ENCODE measurements around the gene SLC6A18.
"Not testable (repeated sequence)": the region's sequence is repeated elsewhere in the genome, so short reads cannot be mapped to it uniquely, and the experiment has no call there.

Gene SLC6A18

GRCh38 chr5:1262381-1262780 is 37.2 kb downstream of the SLC6A18 start:
- Histone ChIP-seq H3K36me3 (ENCODE audit: control insufficient read depth in 2 of 2, insufficient read depth in 2 of 2, low read length in 2 of 2) (no peaks in the 10 kb centered on the region), H3K9ac (ENCODE audit: low read depth in 1 of 2, low read length in 2 of 2) (no peak overlapping the region), H3K27me3 (ENCODE audit: control insufficient read depth in 2 of 2, insufficient read depth in 2 of 2, low read length in 2 of 2) (no peaks in the 10 kb centered on the region), H3K27ac (ENCODE audit: low read depth in 2 of 2, low read length in 2 of 2) (no peak overlapping the region), H3K4me3 (ENCODE audit: low read length in 2 of 2) (no peak overlapping the region), H3K9me3 (ENCODE audit: control insufficient read depth in 2 of 2, low read length in 2 of 2) (no peaks in the 10 kb centered on the region), H3K4me1 (ENCODE audit: control insufficient read depth in 2 of 2, insufficient read depth in 2 of 2, low read length in 2 of 2) (no peaks in the 10 kb centered on the region)

GRCh38 chr5:1264211-1264610 is 39.0 kb downstream of the SLC6A18 start:
- H3K4me3 ChIP-seq (ENCODE audit: low read length in 2 of 2): no peak overlapping the region
- H3K9ac ChIP-seq (ENCODE audit: low read depth in 1 of 2, low read length in 2 of 2): no peak overlapping the region
- no peaks in the 10 kb centered on the region for H3K36me3 ChIP-seq (ENCODE audit: control insufficient read depth in 2 of 2, insufficient read depth in 2 of 2, low read length in 2 of 2)
- no peaks in the 10 kb centered on the region for H3K9me3 ChIP-seq (ENCODE audit: control insufficient read depth in 2 of 2, low read length in 2 of 2)
- no peaks in the 10 kb centered on the region for H3K27me3 ChIP-seq (ENCODE audit: control insufficient read depth in 2 of 2, insufficient read depth in 2 of 2, low read length in 2 of 2)
- no peaks in the 10 kb centered on the region for H3K4me1 ChIP-seq (ENCODE audit: control insufficient read depth in 2 of 2, insufficient read depth in 2 of 2, low read length in 2 of 2)
- H3K27ac ChIP-seq (ENCODE audit: low read depth in 2 of 2, low read length in 2 of 2): no peak overlapping the region

- H3K4me3 ChIP-seq (ENCODE audit: low read length in 2 of 2): no peak overlapping the region
- H3K27me3 ChIP-seq (ENCODE audit: control insufficient read depth in 2 of 2, insufficient read depth in 2 of 2, low read length in 2 of 2): no peaks in the 10 kb centered on the region
- no peaks in the 10 kb centered on the region for H3K4me1 ChIP-seq (ENCODE audit: control insufficient read depth in 2 of 2, insufficient read depth in 2 of 2, low read length in 2 of 2)
- H3K27ac ChIP-seq (ENCODE audit: low read depth in 2 of 2, low read length in 2 of 2): no peak overlapping the region
- no peaks in the 10 kb centered on the region for H3K36me3 ChIP-seq (ENCODE audit: control insufficient read depth in 2 of 2, insufficient read depth in 2 of 2, low read length in 2 of 2)
- H3K9ac ChIP-seq (ENCODE audit: low read depth in 1 of 2, low read length in 2 of 2): no peak overlapping the region
- H3K9me3 ChIP-seq (ENCODE audit: control insufficient read depth in 2 of 2, low read length in 2 of 2): no peaks in the 10 kb centered on the region
Measured at GRCh38 chr5:1265026-1265425, 39.8 kb downstream of the SLC6A18 start.

- no peak overlapping the region for H3K9ac ChIP-seq (ENCODE audit: low read depth in 1 of 2, low read length in 2 of 2)
- H3K4me3 ChIP-seq (ENCODE audit: low read length in 2 of 2): no peak overlapping the region
- H3K9me3 ChIP-seq (ENCODE audit: control insufficient read depth in 2 of 2, low read length in 2 of 2): no peaks in the 10 kb centered on the region
- H3K36me3 ChIP-seq (ENCODE audit: control insufficient read depth in 2 of 2, insufficient read depth in 2 of 2, low read length in 2 of 2): no peaks in the 10 kb centered on the region
- H3K27ac ChIP-seq (ENCODE audit: low read depth in 2 of 2, low read length in 2 of 2): no peak overlapping the region
- no peaks in the 10 kb centered on the region for H3K27me3 ChIP-seq (ENCODE audit: control insufficient read depth in 2 of 2, insufficient read depth in 2 of 2, low read length in 2 of 2)
- H3K4me1 ChIP-seq (ENCODE audit: control insufficient read depth in 2 of 2, insufficient read depth in 2 of 2, low read length in 2 of 2): no peaks in the 10 kb centered on the region
Measured at GRCh38 chr5:1265461-1266455, 40.6 kb downstream of the SLC6A18 start.

- Histone ChIP-seq H3K9ac (ENCODE audit: low read depth in 1 of 2, low read length in 2 of 2) (no peak overlapping the region), H3K36me3 (ENCODE audit: control insufficient read depth in 2 of 2, insufficient read depth in 2 of 2, low read length in 2 of 2) (no peaks in the 10 kb centered on the region), H3K4me3 (ENCODE audit: low read length in 2 of 2) (no peak overlapping the region), H3K27ac (ENCODE audit: low read depth in 2 of 2, low read length in 2 of 2) (no peak overlapping the region), H3K27me3 (ENCODE audit: control insufficient read depth in 2 of 2, insufficient read depth in 2 of 2, low read length in 2 of 2) (no peaks in the 10 kb centered on the region), H3K4me1 (ENCODE audit: control insufficient read depth in 2 of 2, insufficient read depth in 2 of 2, low read length in 2 of 2) (no peaks in the 10 kb centered on the region), H3K9me3 (ENCODE audit: control insufficient read depth in 2 of 2, low read length in 2 of 2) (no peaks in the 10 kb centered on the region)
Measured at GRCh38 chr5:1266791-1267190, 41.6 kb downstream of the SLC6A18 start.

GRCh38 chr5:1267464-1267863 is 42.3 kb downstream of the SLC6A18 start:
- H3K27me3 ChIP-seq (ENCODE audit: control insufficient read depth in 2 of 2, insufficient read depth in 2 of 2, low read length in 2 of 2); H3K4me1 ChIP-seq (ENCODE audit: control insufficient read depth in 2 of 2, insufficient read depth in 2 of 2, low read length in 2 of 2); H3K9me3 ChIP-seq (ENCODE audit: control insufficient read depth in 2 of 2, low read length in 2 of 2); H3K36me3 ChIP-seq (ENCODE audit: control insufficient read depth in 2 of 2, insufficient read depth in 2 of 2, low read length in 2 of 2); H3K4me3 ChIP-seq (ENCODE audit: low read length in 2 of 2); H3K9ac ChIP-seq (ENCODE audit: low read depth in 1 of 2, low read length in 2 of 2); H3K27ac ChIP-seq (ENCODE audit: low read depth in 2 of 2, low read length in 2 of 2): not testable (repeated sequence)

- Histone ChIP-seq H3K9ac (ENCODE audit: low read depth in 1 of 2, low read length in 2 of 2) (no peak overlapping the region), H3K4me1 (ENCODE audit: control insufficient read depth in 2 of 2, insufficient read depth in 2 of 2, low read length in 2 of 2) (no peaks in the 10 kb centered on the region)
Measured at GRCh38 chr5:1268056-1268455, 42.9 kb downstream of the SLC6A18 start.

GRCh38 chr5:1268666-1269065 is 43.5 kb downstream of the SLC6A18 start:
- no peaks in the 10 kb centered on the region for H3K36me3 ChIP-seq (ENCODE audit: control insufficient read depth in 2 of 2, insufficient read depth in 2 of 2, low read length in 2 of 2)
- no peaks in the 10 kb centered on the region for H3K4me1 ChIP-seq (ENCODE audit: control insufficient read depth in 2 of 2, insufficient read depth in 2 of 2, low read length in 2 of 2)
- H3K27me3 ChIP-seq (ENCODE audit: control insufficient read depth in 2 of 2, insufficient read depth in 2 of 2, low read length in 2 of 2): no peaks in the 10 kb centered on the region
- H3K9ac ChIP-seq (ENCODE audit: low read depth in 1 of 2, low read length in 2 of 2): no peak overlapping the region
- H3K4me3 ChIP-seq (ENCODE audit: low read length in 2 of 2): no peak overlapping the region
- no peaks in the 10 kb centered on the region for H3K9me3 ChIP-seq (ENCODE audit: control insufficient read depth in 2 of 2, low read length in 2 of 2)
- H3K27ac ChIP-seq (ENCODE audit: low read depth in 2 of 2, low read length in 2 of 2): no peak overlapping the region

More at GRCh38 chr5:1268056-1268455, 42.9 kb downstream of the SLC6A18 start:
- Histone ChIP-seq H3K36me3 (ENCODE audit: control insufficient read depth in 2 of 2, insufficient read depth in 2 of 2, low read length in 2 of 2) (no peaks in the 10 kb centered on the region), H3K27ac (ENCODE audit: low read depth in 2 of 2, low read length in 2 of 2) (no peak overlapping the region), H3K4me3 (ENCODE audit: low read length in 2 of 2) (no peak overlapping the region), H3K9me3 (ENCODE audit: control insufficient read depth in 2 of 2, low read length in 2 of 2) (no peaks in the 10 kb centered on the region), H3K27me3 (ENCODE audit: control insufficient read depth in 2 of 2, insufficient read depth in 2 of 2, low read length in 2 of 2) (no peaks in the 10 kb centered on the region)

- H3K36me3 ChIP-seq (ENCODE audit: control insufficient read depth in 2 of 2, insufficient read depth in 2 of 2, low read length in 2 of 2): no peaks in the 10 kb centered on the region
- H3K4me3 ChIP-seq (ENCODE audit: low read length in 2 of 2): no peak overlapping the region
- no peak overlapping the region for H3K9ac ChIP-seq (ENCODE audit: low read depth in 1 of 2, low read length in 2 of 2)
- no peaks in the 10 kb centered on the region for H3K4me1 ChIP-seq (ENCODE audit: control insufficient read depth in 2 of 2, insufficient read depth in 2 of 2, low read length in 2 of 2)
- no peaks in the 10 kb centered on the region for H3K9me3 ChIP-seq (ENCODE audit: control insufficient read depth in 2 of 2, low read length in 2 of 2)
- H3K27ac ChIP-seq (ENCODE audit: low read depth in 2 of 2, low read length in 2 of 2): no peak overlapping the region
- no peaks in the 10 kb centered on the region for H3K27me3 ChIP-seq (ENCODE audit: control insufficient read depth in 2 of 2, insufficient read depth in 2 of 2, low read length in 2 of 2)
Measured at GRCh38 chr5:1270426-1270825, 45.2 kb downstream of the SLC6A18 start.

GRCh38 chr5:1270933-1271914 is 46.0 kb downstream of the SLC6A18 start:
- H3K4me3 ChIP-seq (ENCODE audit: low read length in 2 of 2): no peak overlapping the region
- no peaks in the 10 kb centered on the region for H3K27me3 ChIP-seq (ENCODE audit: control insufficient read depth in 2 of 2, insufficient read depth in 2 of 2, low read length in 2 of 2)
- H3K36me3 ChIP-seq (ENCODE audit: control insufficient read depth in 2 of 2, insufficient read depth in 2 of 2, low read length in 2 of 2): no peaks in the 10 kb centered on the region
- no peaks in the 10 kb centered on the region for H3K4me1 ChIP-seq (ENCODE audit: control insufficient read depth in 2 of 2, insufficient read depth in 2 of 2, low read length in 2 of 2)
- H3K9ac ChIP-seq (ENCODE audit: low read depth in 1 of 2, low read length in 2 of 2): no peak overlapping the region
- H3K27ac ChIP-seq (ENCODE audit: low read depth in 2 of 2, low read length in 2 of 2): no peak overlapping the region
- no peaks in the 10 kb centered on the region for H3K9me3 ChIP-seq (ENCODE audit: control insufficient read depth in 2 of 2, low read length in 2 of 2)
